WTC11 (cell line): ENCODE results near the gene GAB1. TPM values are rescaled to one million over a fixed set of nuclear protein-coding genes. Genes with fewer than 3 reads are reported as not detected.

Source experiments
- ATAC-seq: fragments of 200-7000 bp; cut with Tn5 transposase; 2 replicates; pipeline ENCODE4 v1.10.0; 2021; ENCODE audit warnings: mild to moderate bottlenecking, moderate library complexity
- CTCF ChIA-PET: fragments of 300-600 bp; sonication (Branson Sonifier 250); formaldehyde crosslinking; loops from one replicate; lab custom pipeline; 2021; ENCODE audit warnings: antibody characterized with exemption; lab: Charles Lee
- POLR2A ChIA-PET: fragments of 350-600 bp; sonication (Branson Sonifier 250); formaldehyde crosslinking; loops from one replicate; lab custom pipeline; 2021; ENCODE audit warnings: antibody characterized with exemption; lab: Charles Lee
- DNase-seq: peaks from one replicate; pipeline ENCODE4 v3.0.0; 2021; ENCODE audit warnings: low spot score
- H3K27ac Mint-ChIP-seq: 2 replicates; pipeline ENCODE4 v1.8.0; 2021; ENCODE audit warnings: mixed read lengths
- H3K27me3 Mint-ChIP-seq: 2 replicates; pipeline ENCODE4 v1.8.0; 2021; ENCODE audit warnings: low read depth, mild to moderate bottlenecking, moderate library complexity, mixed read lengths
- H3K36me3 Mint-ChIP-seq: 2 replicates; pipeline ENCODE4 v1.8.0; 2021; ENCODE audit warnings: mixed read lengths
- H3K4me1 Mint-ChIP-seq: 2 replicates; pipeline ENCODE4 v1.8.0; 2022; ENCODE audit warnings: mixed read lengths
- H3K4me3 Mint-ChIP-seq: 2 replicates; pipeline ENCODE4 v1.8.0; 2021; ENCODE audit warnings: mild to moderate bottlenecking, moderate library complexity, mixed read lengths
- H3K9me3 Mint-ChIP-seq: 2 replicates; pipeline ENCODE4 v1.8.0; 2021; ENCODE audit warnings: mixed read lengths
- CDX4 ChIP-seq: fragments of 250-450 bp; sonication (Bioruptor Pico); IDR thresholded peaks from 2 replicates; pipeline ENCODE4 v1.9.0; 2021; ENCODE audit warnings: moderate library complexity, mild to moderate bottlenecking, inconsistent platforms, borderline replicate concordance
- CREM ChIP-seq: sonication (generic); formaldehyde crosslinking; IDR thresholded peaks from 2 replicates; pipeline ENCODE4 v1.8.1; 2022; ENCODE audit warnings: mild to moderate bottlenecking, missing genetic modification reagents, moderate library complexity
- CTCF ChIP-seq: fragments of 200-600 bp; IDR thresholded peaks from 2 replicates; pipeline ENCODE4 v1.8.0; 2022; ENCODE audit warnings: antibody characterized with exemption
- EMX1 ChIP-seq: fragments of 250-450 bp; sonication (Bioruptor Pico); IDR thresholded peaks from 2 replicates; pipeline ENCODE4 v1.8.0; 2021; ENCODE audit warnings: mild to moderate bottlenecking
- ESRRA ChIP-seq: sonication (generic); formaldehyde crosslinking; IDR thresholded peaks from 2 replicates; pipeline ENCODE4 v1.8.1; 2022; ENCODE audit warnings: mild to moderate bottlenecking, missing genetic modification reagents, borderline replicate concordance
- FOXP1 ChIP-seq: sonication (generic); formaldehyde crosslinking; IDR thresholded peaks from 2 replicates; pipeline ENCODE4 v1.8.0; 2022; ENCODE audit warnings: missing genetic modification reagents, mild to moderate bottlenecking, moderate library complexity, borderline replicate concordance
- GABPB1 ChIP-seq: sonication (generic); formaldehyde crosslinking; IDR thresholded peaks from 2 replicates; pipeline ENCODE4 v1.8.1; 2023; ENCODE audit warnings: mild to moderate bottlenecking, missing genetic modification reagents
- GRHL2 ChIP-seq: fragments of 250-450 bp; sonication (Bioruptor Pico); IDR thresholded peaks from 2 replicates; pipeline ENCODE4 v1.8.0; 2022; ENCODE audit warnings: mild to moderate bottlenecking, moderate library complexity; ENCODE audit not compliant: insufficient replicate concordance, severe bottlenecking
- JAZF1 ChIP-seq: fragments of 250-450 bp; sonication (Bioruptor Pico); IDR thresholded peaks from 2 replicates; pipeline ENCODE4 v1.9.0; 2021; ENCODE audit warnings: moderate library complexity, mild to moderate bottlenecking, inconsistent platforms
- MXD4 ChIP-seq: fragments of 250-450 bp; sonication (Bioruptor Pico); IDR thresholded peaks from 2 replicates; pipeline ENCODE4 v1.8.0; 2021; ENCODE audit warnings: mild to moderate bottlenecking, moderate library complexity, borderline replicate concordance
- SOX15 ChIP-seq: fragments of 250-450 bp; sonication (Bioruptor Pico); IDR thresholded peaks from 2 replicates; pipeline ENCODE4 v1.9.0; 2021; ENCODE audit warnings: mild to moderate bottlenecking
- STAT6 ChIP-seq: sonication (generic); formaldehyde crosslinking; conservative IDR thresholded peaks from 2 replicates; pipeline ENCODE4 v1.8.1; 2023; ENCODE audit warnings: mild to moderate bottlenecking, low read depth, missing genetic modification reagents, moderate library complexity
- TEAD1 ChIP-seq: sonication (generic); formaldehyde crosslinking; IDR thresholded peaks from 2 replicates; pipeline ENCODE4 v1.8.0; 2022; ENCODE audit warnings: mild to moderate bottlenecking, missing genetic modification reagents
- ZNF396 ChIP-seq: fragments of 250-450 bp; sonication (Bioruptor Pico); IDR thresholded peaks from 2 replicates; pipeline ENCODE4 v1.8.0; 2021; ENCODE audit warnings: mild to moderate bottlenecking, moderate library complexity, borderline replicate concordance
- total RNA-seq: library from RNA; stranded (reverse); gene quantifications from 3 replicates; pipeline ENCODE4 v1.2.3, GENCODE V29; 2021
- TF ChIP-seq, protein P1 (sequence below): sonication (generic); formaldehyde crosslinking; IDR thresholded peaks from 2 replicates; pipeline ENCODE4 v1.8.1; 2023; ENCODE audit warnings: mild to moderate bottlenecking, missing genetic modification reagents
- TF ChIP-seq, protein P2 (sequence below): sonication (generic); formaldehyde crosslinking; IDR thresholded peaks from 2 replicates; pipeline ENCODE4 v1.8.1; 2022; ENCODE audit warnings: mild to moderate bottlenecking, missing genetic modification reagents, moderate library complexity, borderline replicate concordance
- TF ChIP-seq, protein P3 (sequence below): sonication (generic); formaldehyde crosslinking; IDR thresholded peaks from 2 replicates; pipeline ENCODE4 v1.8.1; 2023; ENCODE audit warnings: mild to moderate bottlenecking, missing genetic modification reagents, borderline replicate concordance
- TF ChIP-seq, protein P4 (sequence below): sonication (generic); formaldehyde crosslinking; IDR thresholded peaks from 2 replicates; pipeline ENCODE4 v1.8.0; 2023; ENCODE audit warnings: missing genetic modification reagents

GAB1 gene
- total RNA-seq, 1 experiment from 2014 or later: 17.4 TPM

GRCh38 chr4:143513314-143514168 lies 176.9 kb downstream of the GAB1 start, which contains the start of gene SMARCA5 (continued):
- TF ChIP-seq, protein P1, sequence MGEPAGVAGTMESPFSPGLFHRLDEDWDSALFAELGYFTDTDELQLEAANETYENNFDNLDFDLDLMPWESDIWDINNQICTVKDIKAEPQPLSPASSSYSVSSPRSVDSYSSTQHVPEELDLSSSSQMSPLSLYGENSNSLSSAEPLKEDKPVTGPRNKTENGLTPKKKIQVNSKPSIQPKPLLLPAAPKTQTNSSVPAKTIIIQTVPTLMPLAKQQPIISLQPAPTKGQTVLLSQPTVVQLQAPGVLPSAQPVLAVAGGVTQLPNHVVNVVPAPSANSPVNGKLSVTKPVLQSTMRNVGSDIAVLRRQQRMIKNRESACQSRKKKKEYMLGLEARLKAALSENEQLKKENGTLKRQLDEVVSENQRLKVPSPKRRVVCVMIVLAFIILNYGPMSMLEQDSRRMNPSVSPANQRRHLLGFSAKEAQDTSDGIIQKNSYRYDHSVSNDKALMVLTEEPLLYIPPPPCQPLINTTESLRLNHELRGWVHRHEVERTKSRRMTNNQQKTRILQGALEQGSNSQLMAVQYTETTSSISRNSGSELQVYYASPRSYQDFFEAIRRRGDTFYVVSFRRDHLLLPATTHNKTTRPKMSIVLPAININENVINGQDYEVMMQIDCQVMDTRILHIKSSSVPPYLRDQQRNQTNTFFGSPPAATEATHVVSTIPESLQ: no peak
- no peak for TF ChIP-seq GRHL2 (CRISPR knock-in tag)
- peak; percentile 66; the same call in 1 of the 2 replicates for TF ChIP-seq TEAD1 (CRISPR knock-in tag)
- no peak for TF ChIP-seq STAT6 (CRISPR knock-in tag)
- TF ChIP-seq GABPB1 (CRISPR knock-in tag): no peak; the same call in 1 of the 2 replicates
- no peak for TF ChIP-seq ZNF396
- TF ChIP-seq, protein P2, sequence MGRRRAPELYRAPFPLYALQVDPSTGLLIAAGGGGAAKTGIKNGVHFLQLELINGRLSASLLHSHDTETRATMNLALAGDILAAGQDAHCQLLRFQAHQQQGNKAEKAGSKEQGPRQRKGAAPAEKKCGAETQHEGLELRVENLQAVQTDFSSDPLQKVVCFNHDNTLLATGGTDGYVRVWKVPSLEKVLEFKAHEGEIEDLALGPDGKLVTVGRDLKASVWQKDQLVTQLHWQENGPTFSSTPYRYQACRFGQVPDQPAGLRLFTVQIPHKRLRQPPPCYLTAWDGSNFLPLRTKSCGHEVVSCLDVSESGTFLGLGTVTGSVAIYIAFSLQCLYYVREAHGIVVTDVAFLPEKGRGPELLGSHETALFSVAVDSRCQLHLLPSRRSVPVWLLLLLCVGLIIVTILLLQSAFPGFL: 0 out of 2 replicates have a peak, but pooled peaks have one; percentile 52
- TF ChIP-seq MXD4 (CRISPR knock-in tag): no peak
- TF ChIP-seq, protein P3, sequence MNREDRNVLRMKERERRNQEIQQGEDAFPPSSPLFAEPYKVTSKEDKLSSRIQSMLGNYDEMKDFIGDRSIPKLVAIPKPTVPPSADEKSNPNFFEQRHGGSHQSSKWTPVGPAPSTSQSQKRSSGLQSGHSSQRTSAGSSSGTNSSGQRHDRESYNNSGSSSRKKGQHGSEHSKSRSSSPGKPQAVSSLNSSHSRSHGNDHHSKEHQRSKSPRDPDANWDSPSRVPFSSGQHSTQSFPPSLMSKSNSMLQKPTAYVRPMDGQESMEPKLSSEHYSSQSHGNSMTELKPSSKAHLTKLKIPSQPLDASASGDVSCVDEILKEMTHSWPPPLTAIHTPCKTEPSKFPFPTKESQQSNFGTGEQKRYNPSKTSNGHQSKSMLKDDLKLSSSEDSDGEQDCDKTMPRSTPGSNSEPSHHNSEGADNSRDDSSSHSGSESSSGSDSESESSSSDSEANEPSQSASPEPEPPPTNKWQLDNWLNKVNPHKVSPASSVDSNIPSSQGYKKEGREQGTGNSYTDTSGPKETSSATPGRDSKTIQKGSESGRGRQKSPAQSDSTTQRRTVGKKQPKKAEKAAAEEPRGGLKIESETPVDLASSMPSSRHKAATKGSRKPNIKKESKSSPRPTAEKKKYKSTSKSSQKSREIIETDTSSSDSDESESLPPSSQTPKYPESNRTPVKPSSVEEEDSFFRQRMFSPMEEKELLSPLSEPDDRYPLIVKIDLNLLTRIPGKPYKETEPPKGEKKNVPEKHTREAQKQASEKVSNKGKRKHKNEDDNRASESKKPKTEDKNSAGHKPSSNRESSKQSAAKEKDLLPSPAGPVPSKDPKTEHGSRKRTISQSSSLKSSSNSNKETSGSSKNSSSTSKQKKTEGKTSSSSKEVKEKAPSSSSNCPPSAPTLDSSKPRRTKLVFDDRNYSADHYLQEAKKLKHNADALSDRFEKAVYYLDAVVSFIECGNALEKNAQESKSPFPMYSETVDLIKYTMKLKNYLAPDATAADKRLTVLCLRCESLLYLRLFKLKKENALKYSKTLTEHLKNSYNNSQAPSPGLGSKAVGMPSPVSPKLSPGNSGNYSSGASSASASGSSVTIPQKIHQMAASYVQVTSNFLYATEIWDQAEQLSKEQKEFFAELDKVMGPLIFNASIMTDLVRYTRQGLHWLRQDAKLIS: peak; percentile 65; the same call in 1 of the 2 replicates
- no peak for TF ChIP-seq CTCF

DNA sequence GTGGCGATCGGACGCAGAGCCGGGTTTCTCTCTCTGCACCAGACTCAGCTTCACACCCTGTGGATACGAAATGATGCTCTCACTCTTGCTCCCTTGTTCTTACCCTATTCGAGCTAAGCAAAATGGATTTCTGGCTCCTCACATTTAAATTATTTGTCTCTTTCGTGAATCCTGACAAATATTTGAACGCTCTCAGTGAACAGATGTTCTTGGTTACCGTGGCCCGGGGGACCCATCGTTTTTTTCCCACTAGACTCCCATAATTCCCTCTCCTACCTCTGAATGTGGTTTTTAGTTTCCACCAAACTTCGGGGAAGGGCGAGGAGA lies 177.5 kb downstream of the GAB1 start:
- Mint-ChIP-seq H3K27ac (peak overlapping the region; percentile 98), H3K4me1 (peaks cover 18% of the 10 kb centered on the region), H3K9me3 (no peaks in the 10 kb centered on the region), H3K27me3 (no peaks in the 10 kb centered on the region; the same call in 1 of the 2 replicates), H3K4me3 (peak overlapping the region; percentile 97)
- ATAC-seq: no peak
- ChIA-PET CTCF (interaction anchor here (1.2 to 3.1 kb wide), 2 partner anchors 45 to 177 kb away, joined by 3 to 8 read pairs; partner anchors contain the start of gene GAB1), POLR2A (interaction anchor here (0.7 to 2.8 kb wide), 7 partner anchors 11 to 178 kb away, joined by 3 to 18 read pairs (median 5); partner anchors contain the start of gene GAB1)
- DNase-seq: no peak
- TF ChIP-seq JAZF1 (CRISPR knock-in tag) (no peak), CREM (CRISPR knock-in tag) (no peak), CDX4 (no peak), STAT6 (CRISPR knock-in tag) (no peak), EMX1 (CRISPR knock-in tag) (no peak), SOX15 (CRISPR knock-in tag) (no peak), FOXP1 (peak; percentile 3; the same call in 1 of the 2 replicates), ESRRA (CRISPR knock-in tag) (no peak)
- TF ChIP-seq, protein P4, sequence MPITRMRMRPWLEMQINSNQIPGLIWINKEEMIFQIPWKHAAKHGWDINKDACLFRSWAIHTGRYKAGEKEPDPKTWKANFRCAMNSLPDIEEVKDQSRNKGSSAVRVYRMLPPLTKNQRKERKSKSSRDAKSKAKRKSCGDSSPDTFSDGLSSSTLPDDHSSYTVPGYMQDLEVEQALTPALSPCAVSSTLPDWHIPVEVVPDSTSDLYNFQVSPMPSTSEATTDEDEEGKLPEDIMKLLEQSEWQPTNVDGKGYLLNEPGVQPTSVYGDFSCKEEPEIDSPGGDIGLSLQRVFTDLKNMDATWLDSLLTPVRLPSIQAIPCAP (CRISPR knock-in tag): no peak
- TF ChIP-seq, all 79 proteins: peak for 1
- H3K36me3 Mint-ChIP-seq: peaks cover 32% of the 10 kb centered on the region
